AG04450 (cell line): ENCODE measurements around the gene TMEM101. TPM values are rescaled to one million over a fixed set of nuclear protein-coding genes. Genes with fewer than 3 reads are reported as not detected.
"Not testable (repeated sequence)": the region's sequence is repeated elsewhere in the genome, so short reads cannot be mapped to it uniquely, and the experiment has no call there.

Source experiments
- CTCF ChIA-PET: fragments of 300-600, 350-600 bp; formaldehyde crosslinking; extraction: SDS; loops from one replicate; lab custom pipeline; 2022; ENCODE audit warnings: antibody characterized with exemption, inconsistent platforms; lab: Charles Lee
- POLR2A ChIA-PET: fragments of 350-600 bp; formaldehyde crosslinking; extraction: SDS; loops from one replicate; lab custom pipeline; 2021; ENCODE audit warnings: antibody characterized with exemption, inconsistent platforms; lab: Yijun Ruan, JAX
- DNase-seq: peaks from one replicate; pipeline ENCODE4 v3.0.0-alpha.2; 2011; ENCODE audit warnings: low read depth, low spot score
- H3K27ac ChIP-seq: one replicate; pipeline ENCODE4 v1.5.1; 2012; ENCODE audit warnings: low read depth, low read length, control low read depth
- H3K27me3 ChIP-seq: one replicate; pipeline ENCODE4 v1.6.0; 2012; ENCODE audit warnings: low read length; ENCODE audit not compliant: control insufficient read depth, insufficient read depth
- H3K4me3 ChIP-seq: 2 replicates; pipeline ENCODE4 v1.5.1; 2011; ENCODE audit warnings: mild to moderate bottlenecking, low read depth, low read length, control low read depth
- H3K9me3 ChIP-seq: 2 replicates; pipeline ENCODE4 v1.5.1; 2012; ENCODE audit warnings: low read length; ENCODE audit not compliant: control insufficient read depth, insufficient read depth
- polyA plus RNA-seq: library from polyadenylated mRNA; depleted of rRNA; stranded (reverse); fragments of >200 nt; gene quantifications from 2 replicates; pipeline ENCODE4 v1.2.3, GENCODE V29; 2011
- TF ChIP-seq, protein P1 (sequence below): IDR thresholded peaks from 2 replicates; pipeline ENCODE4 v1.5.1; 2011; ENCODE audit warnings: low read depth, low read length, control low read depth, inconsistent platforms

TMEM101 gene
- polyA plus RNA-seq, 1 experiment: 31.3 TPM

DNA sequence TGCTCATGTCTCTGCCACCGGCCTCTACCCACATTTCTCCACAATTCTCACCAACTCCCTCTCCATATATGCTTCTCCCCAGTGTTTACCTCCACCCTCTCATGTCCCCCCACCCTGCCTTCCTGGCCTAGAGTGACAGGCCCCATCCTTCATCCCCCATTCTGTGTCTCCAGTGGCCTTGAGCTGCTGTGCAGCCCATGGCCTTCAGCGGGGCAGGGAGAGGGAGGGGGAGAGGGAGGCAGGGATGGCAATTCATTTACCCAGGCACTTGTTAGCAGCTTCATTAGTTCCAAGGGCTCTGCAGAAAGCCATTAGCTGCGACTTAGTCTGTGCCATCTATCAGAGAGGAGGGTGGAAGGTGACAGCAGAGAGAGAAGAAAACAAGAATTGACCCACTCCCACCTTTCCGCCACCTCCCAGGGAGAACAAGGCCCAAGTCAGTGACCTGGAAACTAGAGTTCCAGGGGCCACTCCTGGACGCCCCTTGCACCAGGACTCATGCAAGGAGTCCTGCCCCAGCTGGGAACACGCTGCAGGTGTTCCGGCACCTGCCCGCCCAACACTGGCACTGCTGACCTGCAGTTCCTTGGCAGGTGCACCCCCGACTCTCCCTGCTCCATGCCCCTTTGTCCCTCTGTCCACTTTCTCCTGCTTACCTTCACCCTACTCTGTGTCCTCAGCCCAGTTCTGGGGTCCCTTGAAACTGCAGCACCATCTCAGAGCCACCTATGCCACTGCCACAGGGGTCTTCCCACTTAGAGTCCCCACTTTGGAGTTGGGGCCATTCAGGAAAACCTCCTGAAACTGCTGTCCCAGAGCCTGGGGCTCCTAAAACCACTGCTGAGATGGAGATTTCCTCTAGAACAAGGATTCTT, 37.6 kb downstream of the TMEM101 start:
- H3K27me3 ChIP-seq: peaks cover 46% of the 10 kb centered on the region
- TF ChIP-seq, protein P1, sequence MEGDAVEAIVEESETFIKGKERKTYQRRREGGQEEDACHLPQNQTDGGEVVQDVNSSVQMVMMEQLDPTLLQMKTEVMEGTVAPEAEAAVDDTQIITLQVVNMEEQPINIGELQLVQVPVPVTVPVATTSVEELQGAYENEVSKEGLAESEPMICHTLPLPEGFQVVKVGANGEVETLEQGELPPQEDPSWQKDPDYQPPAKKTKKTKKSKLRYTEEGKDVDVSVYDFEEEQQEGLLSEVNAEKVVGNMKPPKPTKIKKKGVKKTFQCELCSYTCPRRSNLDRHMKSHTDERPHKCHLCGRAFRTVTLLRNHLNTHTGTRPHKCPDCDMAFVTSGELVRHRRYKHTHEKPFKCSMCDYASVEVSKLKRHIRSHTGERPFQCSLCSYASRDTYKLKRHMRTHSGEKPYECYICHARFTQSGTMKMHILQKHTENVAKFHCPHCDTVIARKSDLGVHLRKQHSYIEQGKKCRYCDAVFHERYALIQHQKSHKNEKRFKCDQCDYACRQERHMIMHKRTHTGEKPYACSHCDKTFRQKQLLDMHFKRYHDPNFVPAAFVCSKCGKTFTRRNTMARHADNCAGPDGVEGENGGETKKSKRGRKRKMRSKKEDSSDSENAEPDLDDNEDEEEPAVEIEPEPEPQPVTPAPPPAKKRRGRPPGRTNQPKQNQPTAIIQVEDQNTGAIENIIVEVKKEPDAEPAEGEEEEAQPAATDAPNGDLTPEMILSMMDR: no peak
- CTCF ChIA-PET: no interaction called here

DNA sequence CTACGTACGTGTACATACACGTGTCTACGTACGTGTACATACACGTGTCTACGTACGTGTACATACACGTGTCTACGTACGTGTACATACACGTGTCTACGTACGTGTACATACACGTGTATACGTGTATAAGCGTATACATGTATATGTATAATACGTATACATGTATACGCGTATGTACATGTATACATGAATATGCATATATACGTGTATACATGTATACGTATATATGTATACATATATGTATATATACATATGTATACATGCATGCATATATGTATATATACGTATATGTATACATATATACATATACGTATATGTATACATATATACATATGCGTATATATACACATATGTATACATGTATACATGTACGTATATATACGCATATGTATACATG, 38.9 kb downstream of the TMEM101 start:
- peaks cover 37% of the 10 kb centered on the region for H3K27me3 ChIP-seq
- no peak overlapping the region for H3K27ac ChIP-seq
- no peak overlapping the region for H3K4me3 ChIP-seq
- DNase-seq: no peak
- POLR2A ChIA-PET: no interaction called here
- H3K9me3 ChIP-seq: no peaks in the 10 kb centered on the region
- CTCF ChIA-PET: no interaction called here
- TF ChIP-seq, protein P1: no peak

More for the DNA sequence above, 37.6 kb downstream of the TMEM101 start:
- POLR2A ChIA-PET: no interaction called here
- no peak for DNase-seq
- Histone ChIP-seq H3K27ac (no peak overlapping the region), H3K4me3 (no peak overlapping the region), H3K9me3 (no peaks in the 10 kb centered on the region)

DNA sequence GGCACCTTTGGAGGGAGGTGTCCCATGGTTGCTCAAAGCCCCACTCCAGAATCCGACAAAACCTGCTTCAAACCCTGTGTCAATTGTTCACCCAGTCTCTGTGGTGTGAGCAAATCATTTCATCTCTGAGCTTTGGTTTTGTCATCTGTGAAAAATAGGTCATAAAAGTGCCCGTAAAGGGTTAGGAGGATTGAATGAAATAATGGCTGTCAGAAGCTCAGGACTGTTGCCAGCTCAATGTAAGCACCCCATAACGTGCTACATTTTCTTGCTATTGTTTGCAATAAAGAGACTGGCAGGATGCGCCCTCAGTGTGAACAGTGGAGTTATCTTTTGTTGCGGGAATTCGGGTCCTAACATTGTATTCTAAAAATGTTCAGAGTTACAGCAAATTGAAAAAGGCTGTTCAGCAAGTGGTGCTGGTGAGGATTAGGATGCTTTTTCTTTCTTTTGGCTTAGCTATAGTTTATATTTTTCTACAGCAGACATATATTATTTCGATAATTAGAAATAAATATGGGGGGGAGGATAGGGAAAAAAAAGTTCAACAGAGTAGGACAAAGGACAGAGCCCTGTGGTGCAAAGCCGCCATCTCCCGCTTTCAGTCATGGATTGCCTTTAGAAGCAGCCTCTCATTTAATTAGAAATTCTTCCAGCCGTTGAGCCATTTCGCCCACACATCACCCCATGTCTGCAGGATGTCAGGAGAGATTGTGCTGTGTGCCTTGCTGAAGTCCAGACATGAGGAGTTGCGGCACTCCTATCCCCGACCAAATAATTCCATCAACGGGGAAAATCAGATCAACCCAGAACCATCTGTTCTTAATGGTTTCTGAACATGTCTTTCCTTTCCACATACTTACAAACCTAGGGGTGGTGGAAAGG, 40.1 kb downstream of the TMEM101 start:
- Histone ChIP-seq H3K4me3 (no peak overlapping the region), H3K27me3 (peaks cover 31% of the 10 kb centered on the region), H3K9me3 (no peaks in the 10 kb centered on the region), H3K27ac (no peak overlapping the region)
- POLR2A ChIA-PET: no interaction called here
- TF ChIP-seq, protein P1: no peak
- no peak for DNase-seq
- CTCF ChIA-PET: interaction anchor here (0.7 to 1.1 kb wide), 2 partner anchors 30 to 77 kb away, joined by 3 to 4 read pairs; no protein-coding TSS in a partner anchor

DNA sequence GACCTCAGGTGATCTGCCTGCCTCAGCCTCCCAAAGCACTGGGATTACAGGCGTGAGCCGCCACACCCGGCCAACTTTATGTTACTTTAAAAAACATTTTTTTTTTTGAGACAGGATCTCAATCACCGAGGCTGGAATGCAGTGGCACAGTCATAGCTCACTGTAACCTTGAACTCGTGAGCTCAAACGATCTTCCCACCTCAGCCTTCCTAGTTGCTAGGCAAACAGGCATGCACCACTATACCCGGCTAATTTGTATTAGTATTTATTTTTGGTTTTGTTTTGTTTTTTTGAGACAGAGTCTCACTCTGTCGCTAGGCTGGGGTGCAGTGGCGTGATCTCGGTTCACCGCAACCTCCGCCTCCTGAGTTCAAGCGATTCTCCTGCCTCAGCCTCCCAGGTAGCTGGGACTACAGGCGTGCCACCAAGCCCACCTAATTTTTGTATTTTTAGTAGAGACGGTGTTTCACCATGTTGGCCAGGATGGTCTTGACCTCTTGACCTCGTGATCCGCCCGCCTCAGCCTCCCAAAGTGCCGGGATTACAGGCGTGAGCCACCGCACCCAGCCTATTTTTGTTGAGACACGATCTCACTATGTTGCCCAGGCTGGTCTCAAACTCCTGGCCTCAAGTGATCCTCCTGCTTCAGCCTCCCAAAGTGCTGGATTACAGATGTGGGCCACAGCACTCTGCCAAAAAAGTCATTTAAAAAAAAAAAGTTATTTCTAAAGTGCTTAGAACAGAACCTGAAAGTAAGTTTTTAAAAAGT, 42.1 kb downstream of the TMEM101 start:
- H3K27me3 ChIP-seq: peaks cover 19% of the 10 kb centered on the region
- H3K9me3 ChIP-seq, POLR2A ChIA-PET, H3K27ac ChIP-seq, DNase-seq, H3K4me3 ChIP-seq: not testable (repeated sequence)
- CTCF ChIA-PET: interaction anchor here (0.7 to 2.3 kb wide), 3 partner anchors 22 to 207 kb away, joined by 3 to 13 read pairs (median 3); partner anchors contain the start of gene PPY

DNA sequence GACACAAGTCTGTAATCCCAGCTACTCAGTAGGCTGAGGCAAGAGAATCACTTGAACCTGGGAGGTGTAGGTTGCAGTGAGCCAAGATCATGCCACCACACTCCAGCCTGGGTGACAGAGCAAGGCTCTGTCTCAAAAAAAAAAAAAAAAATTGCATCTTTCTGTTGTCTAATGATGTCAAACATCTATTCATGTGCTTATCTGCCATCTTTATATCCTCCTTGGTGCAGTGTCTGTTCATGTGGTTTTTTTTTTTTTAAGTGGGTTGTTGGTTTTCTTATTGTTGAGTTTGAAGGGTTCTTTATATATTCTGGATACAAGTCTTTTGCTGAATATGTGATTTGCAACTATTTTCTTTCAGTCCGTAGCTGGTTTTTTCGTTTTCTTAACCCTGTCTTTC, 43.3 kb downstream of the TMEM101 start:
- CTCF ChIA-PET: interaction anchor here (0.5 to 2.3 kb wide), 6 partner anchors 8 to 205 kb away, joined by 3 to 13 read pairs (median 3); partner anchors contain the start of gene PPY

More for the DNA sequence above, 43.3 kb downstream of the TMEM101 start:
- DNase-seq, H3K27ac ChIP-seq, POLR2A ChIA-PET, H3K4me3 ChIP-seq, H3K9me3 ChIP-seq: not testable (repeated sequence)
- H3K27me3 ChIP-seq: peaks cover 21% of the 10 kb centered on the region
